Measurements from ENCODE around the gene GCGR.

GRCh38 chr17:81821603-81822311 is 17.8 kb downstream of the GCGR start:
- TF ChIP-seq CTCF (IDR thresholded peaks at IDR 0.05; ENCODE audit: low read depth, low read length) (peak; percentile 41), MAX (IDR thresholded peaks at IDR 0.05; ENCODE audit: low read depth, low read length) (no peak), POLR2A (IDR thresholded peaks at IDR 0.05; ENCODE audit: extremely low read depth, insufficient read length) (no peak), MYC (IDR thresholded peaks at IDR 0.05; ENCODE audit: low read depth, low read length) (no peak)

Measured in NB4 (cell line).